SU-DHL-6 (cell line): Measurements from ENCODE around the gene ABHD15.

Experiments
- H2AFZ ChIP-seq: fragments of 200-600 bp; sonication (generic); 2 replicates; pipeline ENCODE4 v1.6.1; 2014; ENCODE audit warnings: low read depth, mild to moderate bottlenecking, moderate library complexity, mixed read lengths, antibody characterized with exemption, low read length; ENCODE audit not compliant: severe bottlenecking
- H3F3A ChIP-seq: fragments of 200-600 bp; shearing (Covaris generic); 2 replicates; pipeline ENCODE4 v1.6.0; 2016; ENCODE audit warnings: antibody characterized with exemption, mild to moderate bottlenecking; ENCODE audit not compliant: insufficient read depth
- H3K27ac ChIP-seq: fragments of 200-600 bp; sonication (generic); 2 replicates; pipeline ENCODE4 v1.5.1; 2016; ENCODE audit warnings: low read depth, mild to moderate bottlenecking, low read length, moderate library complexity, mixed read lengths
- H3K27me3 ChIP-seq: fragments of 200-600 bp; sonication (generic), shearing (Covaris generic); 2 replicates; pipeline ENCODE4 v1.6.0; 2014; ENCODE audit warnings: mild to moderate bottlenecking, low read length
- H3K36me3 ChIP-seq: fragments of 200-600 bp; sonication (generic); 2 replicates; pipeline ENCODE4 v1.6.1; 2014; ENCODE audit warnings: mild to moderate bottlenecking, low read length, mixed read lengths
- H3K4me2 ChIP-seq: fragments of 300-600, 200-600 bp; shearing (Covaris generic), sonication (generic); 2 replicates; pipeline ENCODE4 v1.6.0; 2014; ENCODE audit warnings: low read length, low read depth, mild to moderate bottlenecking; ENCODE audit not compliant: poor library complexity, severe bottlenecking
- H3K4me3 ChIP-seq: fragments of 200-600 bp; sonication (generic); 2 replicates; pipeline ENCODE4 v1.5.1; 2014; ENCODE audit warnings: antibody characterized with exemption, low read length, mild to moderate bottlenecking, mixed read lengths; ENCODE audit not compliant: insufficient read depth, poor library complexity, severe bottlenecking
- H3K79me2 ChIP-seq: fragments of 200-600 bp; sonication (generic); 2 replicates; pipeline ENCODE4 v1.6.1; 2014; ENCODE audit warnings: mild to moderate bottlenecking, low read length, moderate library complexity; ENCODE audit not compliant: insufficient read depth
- H3K9ac ChIP-seq: fragments of 200-600 bp; sonication (generic); 2 replicates; pipeline ENCODE4 v1.7.0; 2014; ENCODE audit warnings: mild to moderate bottlenecking, low read length
- H3K9me2 ChIP-seq: fragments of 200-600 bp; sonication (generic); replicated peaks from 2 replicates; pipeline ENCODE4 v1.6.1; 2014; ENCODE audit warnings: low read length; ENCODE audit not compliant: insufficient read depth
- H3K9me3 ChIP-seq: fragments of 200-600 bp; sonication (generic); 2 replicates; pipeline ENCODE4 v1.6.1; 2014; ENCODE audit warnings: low read length, mixed read lengths; ENCODE audit not compliant: insufficient read depth
- H4K20me1 ChIP-seq: fragments of 200-600 bp; sonication (generic); 2 replicates; pipeline ENCODE4 v1.6.1; 2014; ENCODE audit warnings: low read depth, mild to moderate bottlenecking, antibody characterized with exemption, low read length, moderate library complexity, mixed read lengths
- CTCF ChIP-seq: fragments of 200-600 bp; sonication (generic); IDR thresholded peaks from one replicate; pipeline ENCODE4 v1.5.1; 2017; ENCODE audit warnings: antibody characterized with exemption, mild to moderate bottlenecking, low read length, moderate library complexity; ENCODE audit not compliant: insufficient read depth, poor library complexity, severe bottlenecking
- EZH2phosphoT487 ChIP-seq: fragments of 200-600 bp; sonication (generic), shearing (Covaris generic); conservative IDR thresholded peaks from 2 replicates; pipeline ENCODE4 v1.6.1; 2018; ENCODE audit warnings: mild to moderate bottlenecking, antibody characterized with exemption, low read length, moderate library complexity, mixed read lengths

Gene ABHD15

GRCh38 chr17:29614349-29615047 is 47.7 kb upstream of the ABHD15 start:
- no peak overlapping the region for H3K4me3 ChIP-seq
- H3K27me3 ChIP-seq, result no peaks in the 10 kb centered on the region
- no peaks in the 10 kb centered on the region for H3K9me3 ChIP-seq
- no peaks in the 10 kb centered on the region for H3K79me2 ChIP-seq
- H3F3A ChIP-seq, result no peaks in the 10 kb centered on the region
- no peaks in the 10 kb centered on the region for H4K20me1 ChIP-seq
- H2AFZ ChIP-seq, result no peak overlapping the region
- no peaks in the 10 kb centered on the region for H3K36me3 ChIP-seq
- no peak overlapping the region for H3K9ac ChIP-seq
- TF ChIP-seq CTCF, result no peak
- TF ChIP-seq EZH2phosphoT487, result no peak
- H3K9me2 ChIP-seq, result no peaks in the 10 kb centered on the region
- H3K27ac ChIP-seq, result no peak overlapping the region
- H3K4me2 ChIP-seq, result peak overlapping the region; percentile 59

- no peak for TF ChIP-seq EZH2phosphoT487
- TF ChIP-seq CTCF, result no peak
- no peaks in the 10 kb centered on the region for H3K36me3 ChIP-seq
- no peaks in the 10 kb centered on the region for H3K79me2 ChIP-seq
- peak overlapping the region; percentile 23 for H3K4me2 ChIP-seq
- no peaks in the 10 kb centered on the region for H4K20me1 ChIP-seq
- H3F3A ChIP-seq, result no peaks in the 10 kb centered on the region
- H3K9me2 ChIP-seq, result no peaks in the 10 kb centered on the region
- H3K9me3 ChIP-seq, result no peaks in the 10 kb centered on the region
- H3K4me3 ChIP-seq, result no peak overlapping the region
- no peak overlapping the region for H2AFZ ChIP-seq
- no peak overlapping the region for H3K9ac ChIP-seq
- H3K27me3 ChIP-seq, result no peaks in the 10 kb centered on the region
- H3K27ac ChIP-seq, result no peak overlapping the region
Measured at GRCh38 chr17:29613856-29614255, 47.0 kb upstream of the ABHD15 start.

- Histone ChIP-seq H3K36me3 (no peaks in the 10 kb centered on the region), H3F3A (no peaks in the 10 kb centered on the region), H3K9ac (no peak overlapping the region), H2AFZ (no peak overlapping the region), H3K27me3 (no peaks in the 10 kb centered on the region), H4K20me1 (no peaks in the 10 kb centered on the region), H3K4me3 (no peak overlapping the region), H3K27ac (no peak overlapping the region), H3K9me3 (no peaks in the 10 kb centered on the region), H3K4me2 (peak overlapping the region; percentile 23), H3K9me2 (no peaks in the 10 kb centered on the region), H3K79me2 (no peaks in the 10 kb centered on the region)
- TF ChIP-seq CTCF (peak; percentile 76), EZH2phosphoT487 (no peak)
Measured at GRCh38 chr17:29613352-29613837, 46.6 kb upstream of the ABHD15 start.
